Progenitor cell of endocrine pancreas (in vitro differentiated cells): Measurements from ENCODE around the gene C3orf22. TPM values are rescaled to one million over a fixed set of nuclear protein-coding genes. Genes with fewer than 3 reads are reported as not detected.
"Not testable (repeated sequence)": the region's sequence is repeated elsewhere in the genome, so short reads cannot be mapped to it uniquely, and the experiment has no call there.

ENCODE experiments used
- DNase-seq: peaks from one replicate; pipeline ENCODE4 v3.0.0; 2021; ENCODE audit warnings: low spot score; ENCODE audit not compliant: unreplicated experiment
- H3K27ac Mint-ChIP-seq: 2 replicates; pipeline ENCODE4 v1.8.0; 2021; ENCODE audit warnings: mild to moderate bottlenecking, moderate library complexity, mixed read lengths
- H3K27me3 Mint-ChIP-seq: 2 replicates; pipeline ENCODE4 v1.8.0; 2021; ENCODE audit warnings: mixed read lengths
- H3K36me3 Mint-ChIP-seq: 2 replicates; pipeline ENCODE4 v1.8.0; 2022; ENCODE audit warnings: mixed read lengths; ENCODE audit not compliant: insufficient read depth
- H3K4me1 Mint-ChIP-seq: 2 replicates; pipeline ENCODE4 v1.8.0; 2021; ENCODE audit warnings: low read depth, mixed read lengths
- H3K4me3 Mint-ChIP-seq: 2 replicates; pipeline ENCODE4 v1.8.0; 2021; ENCODE audit warnings: low read depth, mild to moderate bottlenecking, moderate library complexity, mixed read lengths
- H3K9me3 Mint-ChIP-seq: 2 replicates; pipeline ENCODE4 v1.8.0; 2021; ENCODE audit warnings: low read depth, mixed read lengths
- total RNA-seq: library from RNA; stranded (reverse); gene quantifications from 2 replicates; pipeline ENCODE4 v1.2.1, GENCODE V29; 2021
- TF ChIP-seq, protein P1 (sequence below): fragments of 200-600 bp; sonication (generic); IDR thresholded peaks from one replicate; pipeline ENCODE4 v1.5.0; 2021; ENCODE audit warnings: antibody characterized with exemption, mild to moderate bottlenecking; ENCODE audit not compliant: unreplicated experiment

C3orf22 gene
- total RNA-seq, 1 donor from 2014 or later, result 0.26 TPM

DNA sequence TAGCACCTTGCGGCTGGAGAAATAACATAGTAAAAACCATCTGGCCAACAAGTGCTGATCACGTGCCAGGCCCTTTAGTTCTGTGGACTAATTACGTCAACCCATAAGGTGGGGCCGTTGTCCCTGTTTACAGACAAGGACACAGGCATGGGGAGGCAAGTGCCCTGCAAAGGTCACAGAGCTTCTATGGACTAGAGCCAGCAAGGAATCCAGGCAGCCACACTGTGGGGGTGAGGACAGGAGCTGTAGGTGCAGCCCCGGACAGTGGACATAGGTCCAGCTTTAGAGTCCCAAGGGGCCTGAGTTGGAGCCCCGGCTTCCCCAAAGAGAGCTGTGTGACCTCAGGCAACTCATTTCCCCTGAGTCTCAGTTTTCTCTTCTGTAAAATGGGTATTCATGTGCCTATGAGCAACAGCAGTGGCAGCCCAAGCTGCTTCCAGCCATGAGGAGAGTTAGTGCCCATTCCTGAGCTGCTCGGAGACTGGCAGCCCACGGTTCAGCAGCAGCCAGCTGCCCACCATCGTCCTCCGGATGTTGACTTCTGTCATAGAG is 20.9 kb downstream of the C3orf22 start:
- no peak for DNase-seq
- Mint-ChIP-seq H3K4me3 (no peak overlapping the region), H3K4me1 (peaks cover 3% of the 10 kb centered on the region)

DNA sequence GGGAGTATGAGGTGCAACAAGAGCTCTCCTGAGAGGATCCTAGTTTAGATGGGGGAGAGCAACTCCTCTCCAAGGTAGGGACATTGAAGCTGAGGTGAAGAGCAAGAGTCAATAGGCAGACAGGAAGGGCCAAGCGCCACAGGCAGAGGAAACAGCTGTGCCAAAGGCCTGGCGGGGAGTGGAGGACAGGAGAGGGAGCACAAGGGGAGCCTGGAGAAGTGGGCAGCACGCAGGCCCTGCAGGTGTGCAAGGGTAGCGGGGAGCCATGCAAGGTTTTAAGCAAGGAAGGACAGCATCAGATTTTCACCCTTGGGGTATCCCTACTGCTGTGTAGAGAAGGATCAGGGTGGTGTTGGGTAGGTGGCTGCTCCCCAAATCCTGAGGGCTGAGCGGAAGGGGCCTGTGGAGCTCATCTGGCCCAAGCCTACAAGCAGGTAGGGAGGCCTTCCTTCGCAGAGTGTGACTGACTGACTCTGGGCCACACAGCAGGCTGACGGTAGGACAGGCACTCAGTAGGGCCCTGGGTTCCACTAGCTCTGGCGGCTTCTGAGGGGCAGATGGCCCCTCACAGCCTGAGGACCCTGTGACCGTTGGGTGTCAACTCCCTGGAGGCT is 21.5 kb downstream of the C3orf22 start:
- Mint-ChIP-seq H3K27ac (no peak overlapping the region), H3K4me3 (no peak overlapping the region), H3K9me3 (no peaks in the 10 kb centered on the region), H3K36me3 (peaks cover 1% of the 10 kb centered on the region), H3K27me3 (peaks cover 29% of the 10 kb centered on the region), H3K4me1 (peaks cover 3% of the 10 kb centered on the region)
- TF ChIP-seq, protein P1, sequence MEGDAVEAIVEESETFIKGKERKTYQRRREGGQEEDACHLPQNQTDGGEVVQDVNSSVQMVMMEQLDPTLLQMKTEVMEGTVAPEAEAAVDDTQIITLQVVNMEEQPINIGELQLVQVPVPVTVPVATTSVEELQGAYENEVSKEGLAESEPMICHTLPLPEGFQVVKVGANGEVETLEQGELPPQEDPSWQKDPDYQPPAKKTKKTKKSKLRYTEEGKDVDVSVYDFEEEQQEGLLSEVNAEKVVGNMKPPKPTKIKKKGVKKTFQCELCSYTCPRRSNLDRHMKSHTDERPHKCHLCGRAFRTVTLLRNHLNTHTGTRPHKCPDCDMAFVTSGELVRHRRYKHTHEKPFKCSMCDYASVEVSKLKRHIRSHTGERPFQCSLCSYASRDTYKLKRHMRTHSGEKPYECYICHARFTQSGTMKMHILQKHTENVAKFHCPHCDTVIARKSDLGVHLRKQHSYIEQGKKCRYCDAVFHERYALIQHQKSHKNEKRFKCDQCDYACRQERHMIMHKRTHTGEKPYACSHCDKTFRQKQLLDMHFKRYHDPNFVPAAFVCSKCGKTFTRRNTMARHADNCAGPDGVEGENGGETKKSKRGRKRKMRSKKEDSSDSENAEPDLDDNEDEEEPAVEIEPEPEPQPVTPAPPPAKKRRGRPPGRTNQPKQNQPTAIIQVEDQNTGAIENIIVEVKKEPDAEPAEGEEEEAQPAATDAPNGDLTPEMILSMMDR, result no peak
- no peak for DNase-seq

More for the DNA sequence above, 20.9 kb downstream of the C3orf22 start:
- Mint-ChIP-seq H3K9me3 (no peaks in the 10 kb centered on the region), H3K36me3 (peaks cover 1% of the 10 kb centered on the region), H3K27me3 (peaks cover 23% of the 10 kb centered on the region), H3K27ac (no peak overlapping the region)
- TF ChIP-seq, protein P1, result no peak

DNA sequence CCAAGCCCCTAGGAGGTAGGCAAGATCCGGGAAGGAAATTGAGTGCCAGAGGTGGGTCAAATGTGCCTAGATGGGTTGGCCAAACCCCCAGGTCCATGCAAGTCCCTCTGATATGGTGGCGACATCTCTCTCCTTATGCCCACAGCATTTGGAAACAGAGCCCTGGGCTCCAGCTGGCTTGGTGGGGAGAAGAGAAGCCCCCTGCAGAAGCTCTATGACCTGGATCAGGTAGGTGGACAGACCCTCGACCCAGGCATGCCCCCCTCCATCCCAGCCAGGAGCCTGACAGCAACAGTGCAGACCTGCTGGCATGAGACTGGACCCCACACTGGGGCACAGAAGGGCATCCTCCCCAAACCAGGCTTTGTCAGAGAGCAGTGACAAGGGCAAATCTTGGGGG is 22.6 kb downstream of the C3orf22 start:
- H3K27me3 Mint-ChIP-seq, result peaks cover 32% of the 10 kb centered on the region
- H3K4me3 Mint-ChIP-seq, result no peak overlapping the region
- no peak overlapping the region for H3K27ac Mint-ChIP-seq
- DNase-seq, result no peak
- TF ChIP-seq, protein P1, result no peak
- no peaks in the 10 kb centered on the region for H3K9me3 Mint-ChIP-seq
- peaks cover 2% of the 10 kb centered on the region for H3K4me1 Mint-ChIP-seq
- no peaks in the 10 kb centered on the region for H3K36me3 Mint-ChIP-seq

DNA sequence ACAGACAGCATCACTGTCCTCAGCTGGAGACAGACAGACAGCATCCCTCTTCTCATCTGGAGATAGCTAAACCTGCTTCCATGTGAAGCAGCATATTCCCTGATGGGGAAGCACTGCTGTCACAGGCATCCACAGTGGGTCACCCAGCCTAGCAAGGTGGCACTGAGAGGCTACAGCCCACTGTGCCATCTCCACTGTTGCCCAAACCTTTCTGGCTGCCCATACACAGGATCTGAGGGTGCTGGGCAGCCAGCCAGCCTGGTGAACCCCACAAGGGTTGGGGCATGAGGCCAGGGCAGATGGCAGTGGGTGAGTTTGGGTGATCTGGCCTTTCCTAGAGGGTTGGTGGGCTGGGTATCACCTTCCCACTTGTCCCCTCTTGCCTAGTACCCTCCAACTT is 23.1 kb downstream of the C3orf22 start:
- Mint-ChIP-seq H3K9me3 (no peaks in the 10 kb centered on the region), H3K27me3 (peaks cover 32% of the 10 kb centered on the region), H3K27ac (no peak overlapping the region), H3K36me3 (no peaks in the 10 kb centered on the region), H3K4me3 (no peak overlapping the region), H3K4me1 (no peaks in the 10 kb centered on the region)
- TF ChIP-seq, protein P1, result no peak
- no peak for DNase-seq

DNA sequence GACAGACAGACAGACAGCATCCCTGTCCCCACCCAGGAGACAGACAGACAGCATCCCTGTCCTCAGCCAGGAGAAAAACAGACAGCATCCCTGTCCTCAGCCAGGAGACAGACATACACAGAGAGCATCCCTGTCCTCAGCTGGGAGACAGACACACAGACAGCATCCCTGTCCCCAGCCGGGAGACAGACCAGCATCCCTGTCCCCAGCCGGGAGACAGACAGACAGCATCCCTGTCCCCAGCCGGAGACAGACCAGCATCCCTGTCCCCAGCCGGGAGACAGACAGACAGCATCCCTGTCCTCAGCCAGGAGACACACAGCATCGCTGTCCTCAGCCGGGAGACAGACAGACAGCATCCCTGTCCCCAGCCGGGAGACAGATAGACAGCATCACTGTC is 24.0 kb downstream of the C3orf22 start:
- H3K36me3 Mint-ChIP-seq, H3K27ac Mint-ChIP-seq, DNase-seq, H3K9me3 Mint-ChIP-seq, H3K4me3 Mint-ChIP-seq, H3K4me1 Mint-ChIP-seq: not testable (repeated sequence)
- H3K27me3 Mint-ChIP-seq, result peaks cover 27% of the 10 kb centered on the region

DNA sequence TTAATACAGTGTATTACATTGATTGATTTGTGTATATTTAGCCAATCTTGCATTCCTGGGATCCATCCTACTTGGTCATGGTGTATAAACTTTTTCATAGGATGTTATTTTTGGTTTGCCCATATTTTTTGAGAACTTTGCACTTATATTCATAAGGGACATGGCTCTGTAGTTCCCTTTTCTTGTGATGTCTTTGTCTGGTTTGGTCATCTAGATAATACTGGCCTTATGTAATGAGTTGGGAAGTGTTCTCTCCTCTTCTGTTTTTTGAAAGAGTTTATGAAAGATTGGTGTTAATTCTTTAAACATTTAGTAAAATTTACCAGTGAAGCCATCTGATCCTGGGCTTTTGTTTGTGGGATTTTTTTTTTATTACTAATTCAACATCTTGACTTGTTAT is 25.2 kb downstream of the C3orf22 start:
- H3K27me3 Mint-ChIP-seq, result peaks cover 29% of the 10 kb centered on the region
- H3K4me3 Mint-ChIP-seq, result no peak overlapping the region
- no peaks in the 10 kb centered on the region for H3K9me3 Mint-ChIP-seq
- H3K27ac Mint-ChIP-seq, result no peak overlapping the region
- TF ChIP-seq, protein P1, result no peak
- H3K4me1 Mint-ChIP-seq, result peaks cover 5% of the 10 kb centered on the region
- no peaks in the 10 kb centered on the region for H3K36me3 Mint-ChIP-seq
- DNase-seq, result no peak
